Adrenal gland (tissue), 12 donors: ENCODE data around the gene SPAG7. TPM values are rescaled to one million over a fixed set of nuclear protein-coding genes. Genes with fewer than 3 reads are reported as not detected.

Source experiments
- DNase-seq, 7 donors: peaks; one replicate each; pipeline ENCODE4 v3.0.0-alpha.2; 2019 to 2020
- H3K27ac ChIP-seq, 5 donors: fragments of 200-600 bp; sonication (generic) in 4 of 5; 1 replicate in 3 of 5; 2 replicates in 2 of 5; pipeline versions ENCODE4 v1.5.1 to v1.8.0; 2016 to 2020; ENCODE audit warnings: mild to moderate bottlenecking in 1 of 5
- H3K27me3 ChIP-seq: fragments of 200-600 bp; 2 replicates; pipeline ENCODE4 v1.8.0; 2021
- H3K36me3 ChIP-seq, 2 donors: fragments of 200-600 bp; replicated peaks in 1 of 2; 1 replicate in 1 of 2; 2 replicates in 1 of 2; pipeline versions ENCODE4 v1.5.1 to v1.8.0; 2018 to 2022
- H3K4me1 ChIP-seq, 2 donors: fragments of 200-600 bp; replicated peaks in 1 of 2; 1 replicate in 1 of 2; 2 replicates in 1 of 2; pipeline versions ENCODE4 v1.5.1 to v1.8.0; 2018 to 2021
- H3K4me3 ChIP-seq, 4 donors: fragments of 200-600 bp; sonication (generic) in 3 of 4; one replicate each; pipeline ENCODE4 v1.5.1; 2016 to 2018
- H3K9me3 ChIP-seq, 3 donors: fragments of 200-600 bp; sonication (generic) in 1 of 3; replicated peaks in 1 of 3; 1 replicate in 2 of 3; 2 replicates in 1 of 3; pipeline versions ENCODE4 v1.5.1 to v1.8.0; 2016 to 2021
- CTCF ChIP-seq, 6 experiments: fragments of 450-650 bp in 4 of 6; fragments of 200-600 bp in 2 of 6; sonication (generic) in 1 of 6; IDR thresholded peaks; 1 replicate in 5 of 6; 2 replicates in 1 of 6; pipeline versions ENCODE4 v1.5.1 to v1.8.0; 2016 to 2021; ENCODE audit warnings: antibody characterized with exemption in 6 of 6, mild to moderate bottlenecking in 2 of 6, moderate library complexity in 1 of 6
- POLR2A ChIP-seq, 2 donors: fragments of 450-650 bp; IDR thresholded peaks; one replicate each; pipeline ENCODE4 v1.6.1; 2017; ENCODE audit warnings: antibody characterized with exemption in 2 of 2, mild to moderate bottlenecking in 2 of 2, moderate library complexity in 1 of 2
- WGBS, 4 donors: extraction: QIAGEN DNeasy Blood & Tissue Kit in 2 of 4; methylation state at CpG; one replicate each; pipeline versions ENCODE4 v1.1.5 to v1.1.7; 2013 to 2017; 5-methylcytosine and 5-hydroxymethylcytosine counted together
- intact Hi-C, 2 donors: fragments of 100-400 bp; cut with DNase I; formaldehyde crosslinking; loops; one replicate each; pipeline versions ENCODE4 v1.14.1 to v1.15.0; 2022 to 2023
- polyA plus RNA-seq, 3 donors: library from polyadenylated mRNA; stranded (reverse); fragments of 200-250 nt in 2 of 3; fragments of 350-450 nt in 1 of 3; fragmentation: Illumina TruSeq in 1 of 3; extraction: RNeasy Lipid Tissue Mini Kit (QIAGEN cat#74804) in 1 of 3; gene quantifications; one replicate each; pipeline ENCODE4 v1.2.3, GENCODE V29; 2013 to 2014
- total RNA-seq, 9 donors: library from RNA; depleted of rRNA in 4 of 9; stranded (reverse); fragments of >200 nt in 4 of 9; fragments of 120-200 nt in 1 of 9; fragmentation: NEBNext Ultra II Directional in 1 of 9; extraction: Animal tissue kit (Norgen Biotek cat#: 25700) in 1 of 9; gene quantifications; one replicate each; pipeline versions ENCODE4 v1.1.0 to v1.2.4, GENCODE V29; 2013 to 2023
- donor health status: healthy with polysubstance abuse.
- donor health status: Bipolar disorder and iron deficiency.
- donor health status: DM: yes; HTN: yes; CAD: no.
- donor health status: DM: no; HTN: no; CAD: no.
- donor health status: DM: no; HTN: no; CAD: no.
- donor health status: DM: yes; HTN: yes; CAD: no.

The SPAG7 gene
- total and polyA plus RNA-seq, 12 donors, result 44.3 to 120 (median 73.5) TPM

DNA sequence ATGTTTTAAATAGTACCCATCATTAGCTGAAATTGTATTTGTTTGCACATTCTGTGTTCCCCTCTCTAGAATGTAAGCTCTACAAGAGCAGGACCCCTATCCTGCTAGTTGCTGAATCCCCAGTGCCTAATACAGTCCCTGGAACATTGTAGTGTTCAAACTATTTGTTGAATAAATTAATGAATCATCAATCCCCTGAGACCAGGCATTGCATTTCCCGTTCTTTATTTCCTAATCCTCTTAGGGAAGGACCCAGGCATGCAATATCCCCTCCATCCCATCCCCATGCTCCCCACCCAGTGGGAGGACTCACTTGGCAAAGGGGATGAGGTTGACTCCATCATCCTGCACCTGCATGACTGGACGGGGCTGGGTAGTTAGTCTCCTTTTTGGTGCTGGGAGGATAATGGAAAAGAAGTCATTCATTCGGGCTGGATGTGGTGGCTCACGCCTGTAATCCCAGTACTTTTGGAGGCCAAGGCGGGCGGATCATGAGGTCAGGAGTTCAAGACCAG, 26.5 kb upstream of the SPAG7 start:
- H3K9me3 ChIP-seq, result no peaks in the 10 kb centered on the region
- DNase-seq, result no peak
- no peaks in the 10 kb centered on the region for H3K36me3 ChIP-seq
- intact Hi-C loops, result no loop called here
- H3K27me3 ChIP-seq, result no peaks in the 10 kb centered on the region
- H3K27ac ChIP-seq, result no peak overlapping the region
- TF ChIP-seq POLR2A (IDR thresholded peaks at IDR 0.05), result no peak
- no peak for TF ChIP-seq CTCF (IDR thresholded peaks at IDR 0.05)
- no peak overlapping the region for H3K4me3 ChIP-seq
- WGBS, 4 donors, result 63 to 87% (median 82%) methylated on average over 6 of the region's 6 CpGs
- H3K4me1 ChIP-seq, result peaks cover 13% of the 10 kb centered on the region in 2 donors

GRCh38 chr17:4987767-4988567, 20.4 kb upstream of the SPAG7 start:
- H3K4me3 ChIP-seq, result peak overlapping the region; percentile 25 to 93 (median 66)
- no peaks in the 10 kb centered on the region for H3K9me3 ChIP-seq
- peaks cover 0 to 16% of the 10 kb centered on the region in 2 donors for H3K36me3 ChIP-seq
- intact Hi-C loops, result loop anchor here (5.0 to 10.0 kb wide), 4 partner anchors 53 to 83 kb away; partner anchors contain the start of genes CHRNE (in 1 of the 2) and GP1BA (in 1 of the 2)
- TF ChIP-seq POLR2A (IDR thresholded peaks at IDR 0.05) (peak in 1 of 2 donors; percentile 3), CTCF (IDR thresholded peaks at IDR 0.05) (no peak)
- DNase-seq, result no peak
- H3K4me1 ChIP-seq, result peaks cover 13 to 24% of the 10 kb centered on the region in 2 donors
- H3K27ac ChIP-seq, result peak overlapping the region; percentile 15 to 95 (median 89)
- H3K27me3 ChIP-seq, result no peaks in the 10 kb centered on the region
- WGBS, 4 donors, result 2 to 4% (median 2%) methylated on average over 18 to 30 of the region's 30 CpGs

DNA sequence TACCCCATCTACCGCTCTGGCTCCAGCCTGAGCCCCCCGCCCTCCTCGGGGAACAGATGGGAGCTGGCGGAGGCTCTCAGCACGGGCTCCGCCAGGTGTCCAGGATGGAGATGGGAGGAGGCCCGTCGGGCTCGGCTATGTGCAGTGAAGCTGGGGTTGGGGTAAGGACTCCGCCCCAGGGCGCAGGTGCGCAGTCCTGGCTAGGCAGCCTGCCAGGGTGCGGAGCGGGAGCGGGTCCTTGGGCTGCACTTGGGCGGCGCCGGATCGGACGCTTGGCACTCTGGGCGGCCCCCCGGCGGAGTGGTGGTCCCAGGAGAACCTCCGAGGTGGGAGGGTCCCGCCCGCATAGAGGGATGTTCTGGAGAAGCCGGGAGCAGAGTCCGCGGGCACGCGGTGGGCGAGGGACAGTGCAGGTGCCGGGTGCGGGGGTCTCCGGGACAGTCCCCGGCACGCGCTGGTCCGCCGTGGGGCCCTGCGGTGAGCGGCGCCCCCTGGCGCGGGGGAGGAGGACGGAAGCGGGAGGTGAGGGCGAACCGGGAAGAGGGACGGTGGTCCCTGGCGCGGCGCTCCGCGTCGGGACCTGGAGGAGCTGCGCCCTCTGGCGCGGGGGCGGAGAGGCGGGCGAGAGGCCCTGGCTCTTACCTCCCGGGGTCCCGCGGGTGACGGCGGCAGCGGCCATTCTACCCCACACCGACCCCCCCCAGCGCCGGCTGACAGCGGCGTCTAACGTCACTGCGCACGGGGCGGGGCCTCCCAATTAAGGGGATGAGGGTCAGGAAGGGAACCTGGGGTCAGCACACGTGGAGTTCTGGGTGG, 19.5 kb upstream of the SPAG7 start, which contains the start of gene CAMTA2:
CAMTA2 (minus strand) TSS at position 725 of the 816 bp plus-strand sequence. CDS start 1,453 bp downstream, outside the sequence.
- peaks cover 0 to 24% of the 10 kb centered on the region in 2 donors for H3K36me3 ChIP-seq
- peak; percentile 81 to 91 (median 86) for DNase-seq
- no peaks in the 10 kb centered on the region for H3K27me3 ChIP-seq
- peak; percentile 27 to 70 (median 62) for TF ChIP-seq CTCF (IDR thresholded peaks at IDR 0.05)
- TF ChIP-seq POLR2A (IDR thresholded peaks at IDR 0.05), result peak; percentile 47 to 58
- intact Hi-C loops, result loop anchor here (5.0 to 10.0 kb wide), 4 partner anchors 52 to 82 kb away; partner anchors contain the start of genes CHRNE (in 1 of the 2) and GP1BA (in 1 of the 2)
- H3K9me3 ChIP-seq, result no peaks in the 10 kb centered on the region
- H3K4me3 ChIP-seq, result peak within 1 kb of the TSS; percentile 25 to 93 (median 66)
- 0 to 1% (median 0%) methylated on average over 5 to 78 of the region's 78 CpGs for WGBS, 4 donors
- H3K4me1 ChIP-seq, result peaks cover 13 to 24% of the 10 kb centered on the region in 2 donors
- H3K27ac ChIP-seq, result peak within 1 kb of the TSS; percentile 15 to 95 (median 89)
